Ishikawa (cell line): Measurements from ENCODE around the gene NUAK2.

ENCODE experiments used
- CREB1 ChIP-seq: IDR thresholded peaks from 2 replicates; pipeline ENCODE4 v1.6.1; 2012; ENCODE audit warnings: low read depth
- EP300 ChIP-seq: IDR thresholded peaks from 2 replicates; pipeline ENCODE4 v1.6.1; 2012; ENCODE audit warnings: borderline replicate concordance
- FOXM1 ChIP-seq: IDR thresholded peaks from 2 replicates; pipeline ENCODE4 v1.6.1; 2012; ENCODE audit warnings: low read depth, borderline replicate concordance
- MAX ChIP-seq: IDR thresholded peaks from 2 replicates; pipeline ENCODE4 v1.6.1; 2012
- NFIC ChIP-seq: IDR thresholded peaks from 2 replicates; pipeline ENCODE4 v1.6.1; 2012
- RAD21 ChIP-seq: IDR thresholded peaks from 2 replicates; pipeline ENCODE4 v1.6.1; 2012; ENCODE audit warnings: low read depth
- REST ChIP-seq: IDR thresholded peaks from 2 replicates; pipeline ENCODE4 v1.6.1; 2012; ENCODE audit warnings: low read depth, mild to moderate bottlenecking
- TEAD4 ChIP-seq: IDR thresholded peaks from 2 replicates; pipeline ENCODE4 v1.6.1; 2012

GRCh38 chr1:205272536-205272935, 49.0 kb downstream of the NUAK2 start:
- TF ChIP-seq REST (no peak), EP300 (no peak), MAX (no peak), NFIC (no peak), CREB1 (no peak), TEAD4 (no peak), RAD21 (no peak), FOXM1 (no peak)
